MCF 10A (cell line): Measurements from ENCODE around the gene DCLRE1B. TPM values are rescaled to one million over a fixed set of nuclear protein-coding genes. Genes with fewer than 3 reads are reported as not detected.

ENCODE experiments used
- BruUV-seq: library from RNA; stranded (reverse); fragments of 400-500 nt; replicated peaks from 2 replicates; lab custom pipeline; 2021; lab: Mats Ljungman, UMichigan
- CTCF ChIA-PET: fragments of 300-600 bp; sonication (Branson Sonifier 250); formaldehyde crosslinking; extraction: SDS; loops from one replicate; lab custom pipeline; 2021; ENCODE audit warnings: antibody characterized with exemption, inconsistent platforms; lab: Yijun Ruan, JAX
- POLR2A ChIA-PET: fragments of 300-600, 350-650 bp; sonication (Branson Sonifier 250); formaldehyde crosslinking; extraction: SDS; loops from one replicate; lab custom pipeline; 2020; ENCODE audit warnings: antibody characterized with exemption, inconsistent platforms; lab: Yijun Ruan, JAX
- DNase-seq: peaks from one replicate; pipeline ENCODE4 v3.0.0-alpha.2; 2018; ENCODE audit not compliant: unreplicated experiment
- H3K27ac Mint-ChIP-seq: one replicate; pipeline ENCODE4 v1.8.0; 2022; ENCODE audit warnings: mild to moderate bottlenecking, low read depth, mixed read lengths; ENCODE audit not compliant: unreplicated experiment
- H3K27me3 Mint-ChIP-seq: one replicate; pipeline ENCODE4 v1.8.0; 2022; ENCODE audit warnings: mixed read lengths; ENCODE audit not compliant: insufficient read depth, unreplicated experiment
- H3K36me3 Mint-ChIP-seq: one replicate; pipeline ENCODE4 v1.8.0; 2022; ENCODE audit warnings: mild to moderate bottlenecking, moderate library complexity, mixed read lengths; ENCODE audit not compliant: insufficient read depth, unreplicated experiment
- H3K4me1 Mint-ChIP-seq: one replicate; pipeline ENCODE4 v1.8.0; 2022; ENCODE audit warnings: mixed read lengths; ENCODE audit not compliant: insufficient read depth, unreplicated experiment
- H3K4me3 Mint-ChIP-seq: one replicate; pipeline ENCODE4 v1.8.0; 2022; ENCODE audit warnings: mild to moderate bottlenecking, moderate library complexity, mixed read lengths; ENCODE audit not compliant: unreplicated experiment
- H3K9me3 Mint-ChIP-seq: one replicate; pipeline ENCODE4 v1.8.0; 2022; ENCODE audit warnings: mixed read lengths; ENCODE audit not compliant: unreplicated experiment
- intact Hi-C: fragments of 100-400 bp; cut with micrococcal nuclease; formaldehyde crosslinking; loops from 2 replicates; pipeline ENCODE4 v1.14.1; 2022
- total RNA-seq: library from RNA; stranded (reverse); gene quantifications from 2 replicates; pipeline ENCODE4 v1.2.3, GENCODE V29; 2022
- TF ChIP-seq, protein P1 (sequence below): fragments of 200-600 bp; IDR thresholded peaks from one replicate; pipeline ENCODE4 v1.8.0; 2022; ENCODE audit warnings: antibody characterized with exemption, mild to moderate bottlenecking; ENCODE audit not compliant: unreplicated experiment

Gene DCLRE1B
- total RNA-seq, 1 experiment from 2014 or later: 8.1 TPM

DNA sequence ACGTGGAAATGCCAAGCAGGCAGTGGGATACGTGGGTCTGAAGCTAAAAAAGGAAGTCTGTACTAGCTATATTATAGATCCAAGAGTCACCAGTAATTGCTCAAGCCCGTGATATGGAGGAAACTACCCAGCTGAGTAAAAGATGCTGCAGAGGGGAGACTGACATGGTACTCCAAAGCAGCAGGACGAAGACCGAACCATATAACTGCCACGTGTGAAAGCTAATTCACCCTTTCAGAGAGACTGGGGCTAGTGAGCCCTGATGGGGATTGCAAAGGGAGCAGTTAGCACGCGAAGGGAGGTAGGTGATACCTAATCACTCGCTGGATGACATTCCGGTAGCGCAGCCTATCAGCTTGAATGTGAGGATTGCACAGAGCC, 843 bp upstream of the DCLRE1B start:
- no peak for DNase-seq
- BruUV-seq: TSS peak; percentile 60
- Mint-ChIP-seq H3K4me3 (peak overlapping the region; percentile 95), H3K27ac (peak overlapping the region; percentile 94), H3K9me3 (no peaks in the 10 kb centered on the region), H3K36me3 (peaks cover 30% of the 10 kb centered on the region), H3K4me1 (no peaks in the 10 kb centered on the region), H3K27me3 (no peaks in the 10 kb centered on the region)
- intact Hi-C loops: loop anchor here (2.0 to 10.0 kb wide), 3 partner anchors 145 to 763 kb away; partner anchors contain the start of gene PHTF1
- CTCF ChIA-PET: interaction anchor here (0.6 to 3.5 kb wide), 12 partner anchors 8 to 111 kb away, joined by 3 to 48 read pairs (median 4); partner anchors contain the start of gene HIPK1
- POLR2A ChIA-PET: interaction anchor here (0.7 to 9.1 kb wide), 18 partner anchors 9 to 831 kb away, joined by 3 to 228 read pairs (median 4); partner anchors contain the start of genes DENND2C, HIPK1, LRIG2 and MAGI3
- TF ChIP-seq, protein P1, sequence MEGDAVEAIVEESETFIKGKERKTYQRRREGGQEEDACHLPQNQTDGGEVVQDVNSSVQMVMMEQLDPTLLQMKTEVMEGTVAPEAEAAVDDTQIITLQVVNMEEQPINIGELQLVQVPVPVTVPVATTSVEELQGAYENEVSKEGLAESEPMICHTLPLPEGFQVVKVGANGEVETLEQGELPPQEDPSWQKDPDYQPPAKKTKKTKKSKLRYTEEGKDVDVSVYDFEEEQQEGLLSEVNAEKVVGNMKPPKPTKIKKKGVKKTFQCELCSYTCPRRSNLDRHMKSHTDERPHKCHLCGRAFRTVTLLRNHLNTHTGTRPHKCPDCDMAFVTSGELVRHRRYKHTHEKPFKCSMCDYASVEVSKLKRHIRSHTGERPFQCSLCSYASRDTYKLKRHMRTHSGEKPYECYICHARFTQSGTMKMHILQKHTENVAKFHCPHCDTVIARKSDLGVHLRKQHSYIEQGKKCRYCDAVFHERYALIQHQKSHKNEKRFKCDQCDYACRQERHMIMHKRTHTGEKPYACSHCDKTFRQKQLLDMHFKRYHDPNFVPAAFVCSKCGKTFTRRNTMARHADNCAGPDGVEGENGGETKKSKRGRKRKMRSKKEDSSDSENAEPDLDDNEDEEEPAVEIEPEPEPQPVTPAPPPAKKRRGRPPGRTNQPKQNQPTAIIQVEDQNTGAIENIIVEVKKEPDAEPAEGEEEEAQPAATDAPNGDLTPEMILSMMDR: no peak

DNA sequence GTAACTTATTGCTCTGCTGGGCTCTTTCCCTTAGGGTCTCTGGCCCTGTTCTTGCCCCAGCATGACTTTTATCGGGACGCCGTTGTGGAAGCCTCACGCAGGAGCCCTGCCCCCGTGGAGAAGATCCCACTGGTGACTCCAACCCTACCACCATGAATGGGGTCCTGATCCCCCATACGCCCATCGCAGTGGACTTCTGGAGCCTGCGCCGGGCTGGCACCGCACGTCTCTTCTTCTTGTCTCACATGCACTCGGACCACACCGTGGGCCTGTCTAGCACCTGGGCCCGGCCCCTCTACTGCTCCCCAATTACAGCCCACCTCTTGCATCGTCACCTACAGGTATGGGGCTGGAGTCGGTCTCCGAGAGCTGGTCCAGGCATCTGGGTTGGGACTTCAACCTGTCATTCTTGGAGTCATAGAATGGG, 322 bp downstream of the DCLRE1B start:
- Mint-ChIP-seq H3K27me3 (no peaks in the 10 kb centered on the region), H3K27ac (peak overlapping the region; percentile 94), H3K4me3 (peak overlapping the region; percentile 95), H3K36me3 (peaks cover 24% of the 10 kb centered on the region), H3K9me3 (no peaks in the 10 kb centered on the region), H3K4me1 (no peaks in the 10 kb centered on the region)
- DNase-seq: peak; percentile 17
- ChIA-PET POLR2A (interaction anchor here (0.5 to 9.1 kb wide), 11 partner anchors 9 to 147 kb away, joined by 3 to 228 read pairs (median 3); partner anchors contain the start of genes HIPK1, PHTF1 and RSBN1), CTCF (interaction anchor here (0.5 to 3.5 kb wide), 8 partner anchors 11 to 564 kb away, joined by 3 to 48 read pairs (median 3); partner anchors contain the start of gene HIPK1)
- TSS peak; percentile 55 for BruUV-seq
- intact Hi-C loops: loop anchor here (1.0 to 10.0 kb wide), 6 partner anchors 24 to 765 kb away; partner anchors contain the start of genes HIPK1, PHTF1 and RSBN1
- TF ChIP-seq, protein P1: no peak

DNA sequence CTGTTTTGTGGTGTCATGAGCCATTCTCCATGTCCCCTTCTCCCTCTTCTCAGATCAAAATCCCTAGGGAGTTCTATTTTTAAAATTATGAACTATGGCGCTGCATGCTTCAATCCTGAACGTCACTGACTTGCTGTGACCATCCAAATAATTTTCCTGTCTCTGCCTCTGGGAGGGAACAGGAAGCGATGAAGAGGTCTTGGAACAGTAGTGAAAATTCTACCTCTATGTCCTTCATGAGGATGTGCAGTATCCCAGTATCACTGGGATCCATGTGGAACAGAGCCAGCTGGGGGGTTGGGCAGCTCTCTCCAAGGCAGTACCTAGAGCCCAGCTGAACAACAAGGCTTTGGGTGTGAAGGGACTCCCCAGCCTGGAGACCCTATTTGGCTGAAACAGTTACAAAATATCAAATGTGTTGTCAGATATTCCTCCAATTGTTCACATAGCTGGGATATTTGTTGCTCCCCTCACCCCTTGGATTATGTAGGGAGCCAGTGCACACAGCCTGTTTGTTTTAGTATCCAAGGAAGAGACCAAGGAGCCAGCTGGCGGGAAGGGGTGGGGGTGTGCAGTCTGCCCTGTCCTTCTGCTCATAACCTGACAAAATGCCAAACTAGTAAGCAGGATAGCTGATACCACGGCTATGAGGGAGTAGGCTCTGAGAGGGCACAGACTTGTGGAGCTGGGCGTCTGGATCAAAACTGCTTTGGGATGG, 7.6 kb downstream of the DCLRE1B start:
- CTCF ChIA-PET: interaction anchor here (1.0 to 1.2 kb wide), 3 partner anchors 12 to 78 kb away, joined by 3 to 5 read pairs (median 4); partner anchors contain the start of gene HIPK1
- Mint-ChIP-seq H3K36me3 (peaks cover 24% of the 10 kb centered on the region), H3K4me3 (no peak overlapping the region), H3K27me3 (no peaks in the 10 kb centered on the region), H3K9me3 (no peaks in the 10 kb centered on the region), H3K4me1 (peaks cover 6% of the 10 kb centered on the region), H3K27ac (no peak overlapping the region)
- no TSS peak for BruUV-seq
- TF ChIP-seq, protein P1: no peak
- POLR2A ChIA-PET: interaction anchor here (0.6 to 1.3 kb wide), 4 partner anchors 16 to 323 kb away, joined by 3 to 12 read pairs (median 4); partner anchors contain the start of gene HIPK1
- intact Hi-C loops: no loop called here
- DNase-seq: no peak

DNA sequence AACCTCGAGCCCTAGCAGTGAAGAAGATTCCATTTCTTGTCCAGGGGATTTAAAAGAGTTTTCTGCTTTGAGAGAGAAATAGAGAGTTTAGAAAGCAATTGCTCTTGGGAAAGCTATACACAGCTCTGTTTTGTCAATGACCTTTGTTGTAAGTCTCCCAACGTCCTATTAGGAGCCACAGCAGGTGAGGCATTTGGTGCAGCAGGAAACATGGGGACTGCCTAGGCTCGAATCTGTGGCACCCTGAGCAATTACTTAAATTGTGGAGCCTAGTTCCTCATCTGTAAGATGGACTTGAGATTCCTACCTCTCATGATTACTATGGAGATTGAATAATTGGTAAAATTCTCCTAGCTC, 8.2 kb downstream of the DCLRE1B start:
- Mint-ChIP-seq H3K36me3 (peaks cover 22% of the 10 kb centered on the region), H3K4me1 (peaks cover 11% of the 10 kb centered on the region), H3K4me3 (no peak overlapping the region), H3K27ac (no peak overlapping the region), H3K27me3 (no peaks in the 10 kb centered on the region), H3K9me3 (no peaks in the 10 kb centered on the region)
- intact Hi-C loops: no loop called here
- ChIA-PET CTCF (interaction anchor here (1.0 to 1.2 kb wide), 3 partner anchors 11 to 78 kb away, joined by 3 to 5 read pairs (median 4); partner anchors contain the start of gene HIPK1), POLR2A (interaction anchor here (0.6 to 1.3 kb wide), 4 partner anchors 15 to 323 kb away, joined by 3 to 12 read pairs (median 4); partner anchors contain the start of gene HIPK1)
- no TSS peak for BruUV-seq
- TF ChIP-seq, protein P1: no peak
- DNase-seq: no peak
